Trophoblast cell (in vitro differentiated cells and primary cell): Measurements from ENCODE around the gene KIF4A.
"Not testable (repeated sequence)": the region's sequence is repeated elsewhere in the genome, so short reads cannot be mapped to it uniquely, and the experiment has no call there.

ENCODE experiments used
- DNase-seq, 2 donors: peaks; one replicate each; pipeline ENCODE4 v3.0.0-alpha.2; 2016
- H2AFZ ChIP-seq: 2 replicates; pipeline ENCODE4 v1.6.1; 2013; ENCODE audit warnings: low read length, moderate library complexity, mild to moderate bottlenecking; ENCODE audit not compliant: insufficient read depth, poor library complexity
- H2AK5ac ChIP-seq: 2 replicates; pipeline ENCODE4 v1.6.1; 2013; ENCODE audit warnings: mild to moderate bottlenecking, low read length
- H2BK120ac ChIP-seq: 2 replicates; pipeline ENCODE4 v1.6.1; 2013; ENCODE audit warnings: low read length, mild to moderate bottlenecking, moderate library complexity; ENCODE audit not compliant: insufficient read depth, poor library complexity
- H2BK12ac ChIP-seq: 2 replicates; pipeline ENCODE4 v1.6.1; 2013; ENCODE audit warnings: mild to moderate bottlenecking, low read length, moderate library complexity
- H2BK5ac ChIP-seq: 2 replicates; pipeline ENCODE4 v1.6.1; 2013; ENCODE audit warnings: low read length, low read depth, moderate library complexity, mild to moderate bottlenecking; ENCODE audit not compliant: poor library complexity
- H3K14ac ChIP-seq: 2 replicates; pipeline ENCODE4 v1.6.1; 2013; ENCODE audit warnings: mild to moderate bottlenecking, low read length
- H3K18ac ChIP-seq: 2 replicates; pipeline ENCODE4 v1.6.1; 2013; ENCODE audit warnings: mild to moderate bottlenecking, low read length
- H3K23ac ChIP-seq: 2 replicates; pipeline ENCODE4 v1.6.1; 2013; ENCODE audit warnings: low read length
- H3K27ac ChIP-seq: 2 replicates; pipeline ENCODE4 v1.5.1; 2013; ENCODE audit warnings: low read depth, mild to moderate bottlenecking, inconsistent platforms, low read length, moderate library complexity
- H3K27me3 ChIP-seq: 2 replicates; pipeline ENCODE4 v1.6.1; 2013; ENCODE audit warnings: inconsistent platforms, mild to moderate bottlenecking, low read length, moderate library complexity; ENCODE audit not compliant: insufficient read depth
- H3K36me3 ChIP-seq, 2 experiments: 1 replicate in 1 of 2; 2 replicates in 1 of 2; pipeline ENCODE4 v1.6.1; 2013; ENCODE audit warnings: low read length in 2 of 2, mild to moderate bottlenecking in 2 of 2, moderate library complexity in 1 of 2; ENCODE audit not compliant: insufficient read depth in 2 of 2, control insufficient read depth in 1 of 2
- H3K4ac ChIP-seq: 2 replicates; pipeline ENCODE4 v1.6.1; 2013; ENCODE audit warnings: low read depth, mild to moderate bottlenecking, low read length, moderate library complexity
- H3K4me1 ChIP-seq, 2 experiments: 1 replicate in 1 of 2; 2 replicates in 1 of 2; pipeline ENCODE4 v1.6.1; 2013; ENCODE audit warnings: low read length in 2 of 2, mild to moderate bottlenecking in 2 of 2, moderate library complexity in 1 of 2; ENCODE audit not compliant: insufficient read depth in 2 of 2, control insufficient read depth in 1 of 2
- H3K4me2 ChIP-seq: 2 replicates; pipeline ENCODE4 v1.6.1; 2013; ENCODE audit warnings: inconsistent platforms, mild to moderate bottlenecking, low read length, moderate library complexity
- H3K4me3 ChIP-seq: 2 replicates; pipeline ENCODE4 v1.5.1; 2013; ENCODE audit warnings: mild to moderate bottlenecking, low read depth, low read length, inconsistent platforms
- H3K79me1 ChIP-seq: one replicate; pipeline ENCODE4 v1.6.1; 2013; ENCODE audit warnings: low read length
- H3K79me2 ChIP-seq: 2 replicates; pipeline ENCODE4 v1.6.1; 2013; ENCODE audit warnings: low read length, mild to moderate bottlenecking; ENCODE audit not compliant: control insufficient read depth, insufficient read depth, poor library complexity
- H3K9ac ChIP-seq: 2 replicates; pipeline ENCODE4 v1.6.1; 2013; ENCODE audit warnings: mild to moderate bottlenecking, low read length
- H3K9me3 ChIP-seq: 2 replicates; pipeline ENCODE4 v1.6.1; 2013; ENCODE audit warnings: low read depth, mild to moderate bottlenecking, control low read depth, inconsistent platforms, low read length; ENCODE audit not compliant: insufficient read depth
- H4K12ac ChIP-seq: 2 replicates; pipeline ENCODE4 v1.6.1; 2013; ENCODE audit warnings: low read depth, mild to moderate bottlenecking, low read length, moderate library complexity
- H4K8ac ChIP-seq: 2 replicates; pipeline ENCODE4 v1.6.1; 2013; ENCODE audit warnings: low read depth, mild to moderate bottlenecking, low read length, moderate library complexity
- H4K91ac ChIP-seq: one replicate; pipeline ENCODE4 v1.6.1; 2013; ENCODE audit warnings: low read depth, mild to moderate bottlenecking, low read length, moderate library complexity
- WGBS: extraction: QIAGEN DNeasy Blood & Tissue Kit; methylation state at CpG from one replicate; pipeline ENCODE4 v1.1.7; 2013; ENCODE audit warnings: missing lambda C conversion rate; ENCODE audit not compliant: insufficient read length, insufficient coverage; ENCODE audit errors: extremely low coverage; 5-methylcytosine and 5-hydroxymethylcytosine counted together

Gene KIF4A

DNA sequence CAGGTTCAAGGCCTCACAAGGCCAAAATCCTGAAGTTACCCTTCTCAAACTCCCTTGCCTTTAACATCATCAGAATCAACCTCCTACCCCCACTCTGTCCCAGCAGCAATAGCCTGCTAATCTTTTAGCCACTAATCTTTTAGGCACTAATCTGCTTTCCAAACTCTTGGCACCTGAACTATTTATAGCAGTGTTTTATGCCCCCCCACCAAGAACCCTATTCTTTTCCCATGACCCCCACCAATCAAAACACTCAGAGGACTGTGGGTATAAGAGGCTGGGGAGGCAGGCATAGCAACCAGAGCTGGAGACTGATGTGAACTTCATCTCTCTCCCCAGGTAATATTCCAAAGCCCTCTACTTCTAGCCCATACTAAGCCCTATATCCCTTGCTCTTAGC, 21.9 kb upstream of the KIF4A start, which contains the start of gene ARR3:
TSS of gene ARR3 (plus strand) at position 301 of the 400 bp plus-strand sequence. CDS start 1,052 bp downstream, outside the sequence.
- H3K27ac ChIP-seq = no peak within 1 kb of the TSS
- H3K23ac ChIP-seq = no peak within 1 kb of the TSS

GRCh38 chrX:70274029-70274428, 15.9 kb upstream of the KIF4A start:
- H3K4me3 ChIP-seq, H3K79me1 ChIP-seq, H3K36me3 ChIP-seq, H2BK12ac ChIP-seq, H3K27me3 ChIP-seq, H3K23ac ChIP-seq, H3K18ac ChIP-seq, H4K12ac ChIP-seq, H4K91ac ChIP-seq, H4K8ac ChIP-seq, H3K14ac ChIP-seq, H3K79me2 ChIP-seq, H2BK5ac ChIP-seq, H3K4me2 ChIP-seq, H3K4ac ChIP-seq, H2AK5ac ChIP-seq, H3K4me1 ChIP-seq, H3K9ac ChIP-seq, DNase-seq, H3K9me3 ChIP-seq, H2BK120ac ChIP-seq, H2AFZ ChIP-seq, H3K27ac ChIP-seq: not testable (repeated sequence)
- no CpG with 5 or more reads among the region's 7 CpGs for WGBS

More for the DNA sequence above, 21.9 kb upstream of the KIF4A start, which contains the start of gene ARR3:
- Histone ChIP-seq H2AK5ac (no peak within 1 kb of the TSS), H3K9me3 (no peaks in the 10 kb centered on the region), H3K36me3 (no peaks in the 10 kb centered on the region), H3K4me2 (no peak within 1 kb of the TSS), H4K12ac (no peak within 1 kb of the TSS), H4K8ac (no peak within 1 kb of the TSS), H3K4me3 (no peak within 1 kb of the TSS), H4K91ac (no peak within 1 kb of the TSS), H3K9ac (no peak within 1 kb of the TSS), H3K4ac (no peak within 1 kb of the TSS), H2BK120ac (no peak within 1 kb of the TSS), H3K79me1 (no peaks in the 10 kb centered on the region), H3K18ac (no peak within 1 kb of the TSS), H3K27me3 (no peaks in the 10 kb centered on the region), H3K4me1 (no peaks in the 10 kb centered on the region), H2AFZ (no peak within 1 kb of the TSS), H2BK5ac (no peak within 1 kb of the TSS), H3K79me2 (no peaks in the 10 kb centered on the region), H3K14ac (no peak within 1 kb of the TSS), H2BK12ac (no peak within 1 kb of the TSS)
- DNase-seq = no peak

- no peak overlapping the region for H3K18ac ChIP-seq
- H3K27ac ChIP-seq = no peak overlapping the region
- H3K23ac ChIP-seq = no peak overlapping the region
- no CpG with 5 or more reads among the region's 3 CpGs for WGBS
- H3K14ac ChIP-seq = no peak overlapping the region
- H3K9me3 ChIP-seq = no peaks in the 10 kb centered on the region
- no peak overlapping the region for H2BK120ac ChIP-seq
- no peak for DNase-seq
- no peak overlapping the region for H3K9ac ChIP-seq
- no peak overlapping the region for H2AFZ ChIP-seq
- no peaks in the 10 kb centered on the region for H3K27me3 ChIP-seq
- H3K79me2 ChIP-seq = no peaks in the 10 kb centered on the region
- H3K4me1 ChIP-seq = no peaks in the 10 kb centered on the region
- no peak overlapping the region for H4K12ac ChIP-seq
- no peak overlapping the region for H2BK12ac ChIP-seq
- no peaks in the 10 kb centered on the region for H3K36me3 ChIP-seq
- no peak overlapping the region for H2AK5ac ChIP-seq
- H4K8ac ChIP-seq = no peak overlapping the region
- H3K4me3 ChIP-seq = no peak overlapping the region
- no peak overlapping the region for H3K4me2 ChIP-seq
- H3K4ac ChIP-seq = no peak overlapping the region
- no peak overlapping the region for H2BK5ac ChIP-seq
- H4K91ac ChIP-seq = no peak overlapping the region
- H3K79me1 ChIP-seq = no peaks in the 10 kb centered on the region
These were observed 10.8 kb upstream of the KIF4A start for GRCh38 chrX:70279081-70279480.

- Histone ChIP-seq H2AK5ac (no peak overlapping the region), H3K9ac (no peak overlapping the region), H2BK5ac (no peak overlapping the region), H3K27ac (no peak overlapping the region), H4K12ac (no peak overlapping the region), H2AFZ (no peak overlapping the region), H3K23ac (no peak overlapping the region), H3K79me2 (no peaks in the 10 kb centered on the region), H3K14ac (no peak overlapping the region), H2BK120ac (no peak overlapping the region), H4K8ac (no peak overlapping the region), H3K27me3 (no peaks in the 10 kb centered on the region), H3K9me3 (no peaks in the 10 kb centered on the region), H3K79me1 (no peaks in the 10 kb centered on the region), H2BK12ac (no peak overlapping the region), H3K4ac (no peak overlapping the region), H3K36me3 (no peaks in the 10 kb centered on the region), H3K18ac (no peak overlapping the region), H3K4me3 (no peak overlapping the region), H3K4me2 (no peak overlapping the region), H3K4me1 (no peaks in the 10 kb centered on the region), H4K91ac (no peak overlapping the region)
- no CpG with 5 or more reads among the region's 3 CpGs for WGBS
- no peak for DNase-seq
These were observed 9.3 kb upstream of the KIF4A start for GRCh38 chrX:70280573-70280972.
